ENCODE measurements around the gene ADAM10.

Gene ADAM10

GRCh38 chr15:58742022-58742813, 7.3 kb downstream of the ADAM10 start:
- no peaks in the 10 kb centered on the region for H3K27me3 ChIP-seq (ENCODE audit: insufficient read depth, low read length, poor library complexity, severe bottlenecking)
- peaks cover 82% of the 10 kb centered on the region for H3K4me1 ChIP-seq (ENCODE audit: insufficient read depth, low read length, poor library complexity, severe bottlenecking)
- TF ChIP-seq CTCF (conservative IDR thresholded peaks at IDR 0.05; ENCODE audit: low read length) (no peak), EZH2phosphoT487 (IDR thresholded peaks at IDR 0.05; ENCODE audit: borderline replicate concordance) (no peak)
- no peaks in the 10 kb centered on the region for H3K9me3 ChIP-seq (ENCODE audit: insufficient read depth, low read depth, low read length)
- H3K4me3 ChIP-seq (ENCODE audit: low read length, poor library complexity, severe bottlenecking) = peak overlapping the region; percentile 84
- H3K36me3 ChIP-seq (ENCODE audit: insufficient read depth, low read length) = no peaks in the 10 kb centered on the region
- peaks cover 96% of the 10 kb centered on the region for H4K20me1 ChIP-seq (ENCODE audit: insufficient read depth, low read length, poor library complexity, severe bottlenecking)
- H2AFZ ChIP-seq (ENCODE audit: low read length) = no peak overlapping the region
- H3K79me2 ChIP-seq (ENCODE audit: insufficient read depth, low read length) = peaks cover 99% of the 10 kb centered on the region
- H3K9me2 ChIP-seq (replicated peaks; ENCODE audit: low read depth, low read length) = no peaks in the 10 kb centered on the region
- peak overlapping the region; percentile 24 for H3K9ac ChIP-seq (ENCODE audit: low read depth, low read length, poor library complexity, severe bottlenecking)
- H3K4me2 ChIP-seq (ENCODE audit: low read depth, low read length, poor library complexity, severe bottlenecking) = peak overlapping the region; percentile 99
- H3F3A ChIP-seq (ENCODE audit: low read depth) = no peaks in the 10 kb centered on the region

DNA sequence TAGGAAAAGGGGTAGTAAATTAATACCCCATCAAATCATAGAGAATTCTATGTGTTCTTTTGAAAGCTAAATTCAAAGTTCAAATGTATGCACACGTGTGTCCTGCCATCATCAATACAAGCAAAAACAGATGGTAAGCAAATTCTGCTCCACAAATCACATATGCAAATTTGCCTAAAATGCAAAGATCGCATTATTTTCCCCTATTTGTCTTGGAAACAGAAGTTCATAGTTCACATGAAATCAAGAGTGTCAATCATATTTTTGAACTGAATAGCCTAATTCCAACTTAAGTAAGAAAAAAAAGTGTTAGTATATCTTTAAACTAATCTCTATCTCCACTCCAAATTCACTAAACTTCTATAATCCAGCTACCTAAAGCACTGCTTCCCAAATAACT, 8.5 kb downstream of the ADAM10 start:
- H4K20me1 ChIP-seq (ENCODE audit: insufficient read depth, low read length, poor library complexity, severe bottlenecking) = peaks cover 96% of the 10 kb centered on the region
- H2AFZ ChIP-seq (ENCODE audit: low read length) = no peak overlapping the region
- H3F3A ChIP-seq (ENCODE audit: low read depth) = 0 out of 2 replicates have a peak, but pooled peaks cover 2% of the 10 kb centered on the region
- peak overlapping the region; percentile 99 for H3K4me2 ChIP-seq (ENCODE audit: low read depth, low read length, poor library complexity, severe bottlenecking)
- H3K4me1 ChIP-seq (ENCODE audit: insufficient read depth, low read length, poor library complexity, severe bottlenecking) = peaks cover 86% of the 10 kb centered on the region
- peak overlapping the region; percentile 84 for H3K4me3 ChIP-seq (ENCODE audit: low read length, poor library complexity, severe bottlenecking)
- no peaks in the 10 kb centered on the region for H3K36me3 ChIP-seq (ENCODE audit: insufficient read depth, low read length)
- peaks cover 99% of the 10 kb centered on the region for H3K79me2 ChIP-seq (ENCODE audit: insufficient read depth, low read length)
- H3K27me3 ChIP-seq (ENCODE audit: insufficient read depth, low read length, poor library complexity, severe bottlenecking) = no peaks in the 10 kb centered on the region
- no peaks in the 10 kb centered on the region for H3K9me3 ChIP-seq (ENCODE audit: insufficient read depth, low read depth, low read length)
- H3K9me2 ChIP-seq (replicated peaks; ENCODE audit: low read depth, low read length) = no peaks in the 10 kb centered on the region
- H3K9ac ChIP-seq (ENCODE audit: low read depth, low read length, poor library complexity, severe bottlenecking) = peak overlapping the region; percentile 15
- TF ChIP-seq EZH2phosphoT487 (IDR thresholded peaks at IDR 0.05; ENCODE audit: borderline replicate concordance) (no peak), CTCF (conservative IDR thresholded peaks at IDR 0.05; ENCODE audit: low read length) (no peak)

GRCh38 chr15:58740436-58740835, 9.1 kb downstream of the ADAM10 start:
- Histone ChIP-seq H3K9me2 (replicated peaks; ENCODE audit: low read depth, low read length) (no peaks in the 10 kb centered on the region), H3K27me3 (ENCODE audit: insufficient read depth, low read length, poor library complexity, severe bottlenecking) (no peaks in the 10 kb centered on the region), H2AFZ (ENCODE audit: low read length) (no peak overlapping the region), H4K20me1 (ENCODE audit: insufficient read depth, low read length, poor library complexity, severe bottlenecking) (peaks cover 96% of the 10 kb centered on the region), H3K4me2 (ENCODE audit: low read depth, low read length, poor library complexity, severe bottlenecking) (peak overlapping the region; percentile 99), H3K9ac (ENCODE audit: low read depth, low read length, poor library complexity, severe bottlenecking) (no peak overlapping the region), H3K4me1 (ENCODE audit: insufficient read depth, low read length, poor library complexity, severe bottlenecking) (peaks cover 82% of the 10 kb centered on the region), H3K79me2 (ENCODE audit: insufficient read depth, low read length) (peaks cover 99% of the 10 kb centered on the region), H3K36me3 (ENCODE audit: insufficient read depth, low read length) (no peaks in the 10 kb centered on the region), H3K4me3 (ENCODE audit: low read length, poor library complexity, severe bottlenecking) (peak overlapping the region; percentile 84), H3F3A (ENCODE audit: low read depth) (0 out of 2 replicates have a peak, but pooled peaks cover 2% of the 10 kb centered on the region), H3K9me3 (ENCODE audit: insufficient read depth, low read depth, low read length) (no peaks in the 10 kb centered on the region)
- TF ChIP-seq EZH2phosphoT487 (IDR thresholded peaks at IDR 0.05; ENCODE audit: borderline replicate concordance) = no peak
- TF ChIP-seq CTCF (conservative IDR thresholded peaks at IDR 0.05; ENCODE audit: low read length) = no peak

All from Loucy (cell line).